ENCODE results near the gene FBXL16. TPM values are rescaled to one million over a fixed set of nuclear protein-coding genes. Genes with fewer than 3 reads are reported as not detected.

Gene FBXL16
- total RNA-seq, 2 donors from 2014 or later, result 1.3 to 1.7 TPM

- Histone ChIP-seq H3K4me1 (peaks cover 0 to 63% of the 10 kb centered on the region in 2 donors), H3K9me3 (no peaks in the 10 kb centered on the region), H3K4me3 (peak overlapping the region; percentile 44 to 82), H3K36me3 (peaks cover 20% of the 10 kb centered on the region), H3K27me3 (no peaks in the 10 kb centered on the region), H3K27ac (peak overlapping the region; percentile 95 to 99)
- DNase-seq (ENCODE audit: low spot score), result peak; percentile 74
- TF ChIP-seq CTCF (IDR thresholded peaks at IDR 0.05), result no peak
Measured at GRCh38 chr16:678858-679813, 26.5 kb downstream of the FBXL16 start.

GRCh38 chr16:678209-678857 is 27.3 kb downstream of the FBXL16 start:
- Histone ChIP-seq H3K27me3 (no peaks in the 10 kb centered on the region), H3K27ac (no peak overlapping the region), H3K4me3 (no peak overlapping the region), H3K9me3 (no peaks in the 10 kb centered on the region), H3K36me3 (peaks cover 23% of the 10 kb centered on the region), H3K4me1 (peaks cover 0 to 58% of the 10 kb centered on the region in 2 donors)
- TF ChIP-seq CTCF (IDR thresholded peaks at IDR 0.05), result no peak
- DNase-seq (ENCODE audit: low spot score), result no peak

GRCh38 chr16:677316-678190 is 28.0 kb downstream of the FBXL16 start:
- no peak for TF ChIP-seq CTCF (IDR thresholded peaks at IDR 0.05)
- Histone ChIP-seq H3K4me3 (no peak overlapping the region), H3K9me3 (no peaks in the 10 kb centered on the region), H3K4me1 (peaks cover 0 to 51% of the 10 kb centered on the region in 2 donors), H3K36me3 (peaks cover 25% of the 10 kb centered on the region), H3K27ac (no peak overlapping the region), H3K27me3 (no peaks in the 10 kb centered on the region)
- no peak for DNase-seq (ENCODE audit: low spot score)

GRCh38 chr16:676913-677312 is 28.7 kb downstream of the FBXL16 start:
- Histone ChIP-seq H3K27me3 (no peaks in the 10 kb centered on the region), H3K4me1 (peaks cover 0 to 44% of the 10 kb centered on the region in 2 donors), H3K36me3 (peaks cover 25% of the 10 kb centered on the region), H3K4me3 (no peak overlapping the region), H3K27ac (no peak overlapping the region), H3K9me3 (no peaks in the 10 kb centered on the region)
- no peak for TF ChIP-seq CTCF (IDR thresholded peaks at IDR 0.05)
- no peak for DNase-seq (ENCODE audit: low spot score)

- peaks cover 25% of the 10 kb centered on the region for H3K36me3 ChIP-seq
- no peak overlapping the region for H3K27ac ChIP-seq
- H3K4me1 ChIP-seq, result peaks cover 0 to 40% of the 10 kb centered on the region in 2 donors
- no peaks in the 10 kb centered on the region for H3K27me3 ChIP-seq
- no peak for DNase-seq (ENCODE audit: low spot score)
- H3K4me3 ChIP-seq, result no peak overlapping the region
- no peak for TF ChIP-seq CTCF (IDR thresholded peaks at IDR 0.05)
- no peaks in the 10 kb centered on the region for H3K9me3 ChIP-seq
Measured at GRCh38 chr16:676565-676902, 29.1 kb downstream of the FBXL16 start.

Measured in right atrium auricular region (tissue), 2 donors.